ENCODE measurements around the gene NPNT.
"Not testable (repeated sequence)": the region's sequence is repeated elsewhere in the genome, so short reads cannot be mapped to it uniquely, and the experiment has no call there.

Gene NPNT, protein sequence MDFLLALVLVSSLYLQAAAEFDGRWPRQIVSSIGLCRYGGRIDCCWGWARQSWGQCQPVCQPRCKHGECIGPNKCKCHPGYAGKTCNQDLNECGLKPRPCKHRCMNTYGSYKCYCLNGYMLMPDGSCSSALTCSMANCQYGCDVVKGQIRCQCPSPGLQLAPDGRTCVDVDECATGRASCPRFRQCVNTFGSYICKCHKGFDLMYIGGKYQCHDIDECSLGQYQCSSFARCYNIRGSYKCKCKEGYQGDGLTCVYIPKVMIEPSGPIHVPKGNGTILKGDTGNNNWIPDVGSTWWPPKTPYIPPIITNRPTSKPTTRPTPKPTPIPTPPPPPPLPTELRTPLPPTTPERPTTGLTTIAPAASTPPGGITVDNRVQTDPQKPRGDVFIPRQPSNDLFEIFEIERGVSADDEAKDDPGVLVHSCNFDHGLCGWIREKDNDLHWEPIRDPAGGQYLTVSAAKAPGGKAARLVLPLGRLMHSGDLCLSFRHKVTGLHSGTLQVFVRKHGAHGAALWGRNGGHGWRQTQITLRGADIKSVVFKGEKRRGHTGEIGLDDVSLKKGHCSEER

DNA sequence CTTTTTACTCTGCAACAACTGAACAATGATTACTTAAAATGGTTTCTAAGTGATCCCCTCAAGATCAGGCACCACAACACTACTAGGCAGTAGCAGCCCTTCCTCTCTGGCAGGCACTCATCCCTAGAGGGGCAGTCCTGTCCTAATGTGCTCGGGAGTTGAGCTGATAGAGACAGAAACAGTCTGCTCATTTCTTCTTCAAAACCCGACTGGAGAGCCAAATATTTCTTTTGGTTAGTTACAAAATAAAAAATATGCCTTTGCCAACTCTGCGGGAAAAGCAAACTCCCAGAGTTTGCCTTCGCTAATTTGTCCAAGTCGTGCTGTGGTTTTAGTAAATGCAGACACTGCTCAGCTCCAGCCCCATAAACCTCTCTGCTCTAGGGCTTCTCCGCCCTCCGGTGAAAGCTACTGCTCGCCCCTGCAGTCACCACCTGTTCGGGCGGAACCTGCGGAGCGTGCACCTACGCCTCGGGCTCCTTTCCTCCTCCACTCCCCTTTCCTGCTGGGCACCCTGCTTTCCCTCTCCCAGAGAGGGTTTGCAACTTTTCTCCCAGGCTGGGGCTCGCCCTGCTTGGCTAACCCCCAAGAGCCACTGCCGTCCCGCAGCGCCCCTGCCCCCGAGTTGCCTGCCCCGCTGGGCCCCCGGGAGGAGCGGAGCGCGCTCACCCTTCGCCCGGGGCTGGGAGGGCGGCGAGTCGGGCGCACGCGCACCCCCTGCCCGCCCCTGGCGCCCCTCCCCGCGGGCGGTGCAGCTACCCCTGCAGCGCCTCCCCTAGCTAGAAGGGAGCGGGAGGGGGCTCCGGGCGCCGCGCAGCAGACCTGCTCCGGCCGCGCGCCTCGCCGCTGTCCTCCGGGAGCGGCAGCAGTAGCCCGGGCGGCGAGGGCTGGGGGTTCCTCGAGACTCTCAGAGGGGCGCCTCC is at the start of gene NPNT:
TSS of gene NPNT (plus strand) at position 812 of the 923 bp plus-strand sequence. CDS start 182 bp downstream, outside the sequence.
- no peak for FAIRE-seq

DNA sequence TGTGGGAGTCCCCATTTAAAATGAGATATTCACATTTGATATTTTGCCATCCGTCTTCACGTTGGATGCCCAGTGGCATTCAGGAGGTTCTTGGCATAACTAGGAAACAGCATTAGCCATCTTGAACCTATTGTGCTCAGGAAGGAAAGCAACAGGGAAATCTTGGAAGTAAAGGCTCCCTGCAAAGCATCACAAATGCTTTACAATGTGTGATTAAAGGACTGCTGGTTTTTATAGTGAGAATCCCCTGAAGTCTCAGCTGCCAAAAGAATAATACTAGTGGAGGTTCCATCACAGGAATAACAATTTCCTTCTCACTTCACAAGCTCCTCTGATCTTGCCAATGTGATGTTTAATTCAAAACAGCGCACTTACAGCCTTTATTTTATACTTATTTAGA is 49.7 kb upstream of the NPNT start:
- no peak for FAIRE-seq

DNA sequence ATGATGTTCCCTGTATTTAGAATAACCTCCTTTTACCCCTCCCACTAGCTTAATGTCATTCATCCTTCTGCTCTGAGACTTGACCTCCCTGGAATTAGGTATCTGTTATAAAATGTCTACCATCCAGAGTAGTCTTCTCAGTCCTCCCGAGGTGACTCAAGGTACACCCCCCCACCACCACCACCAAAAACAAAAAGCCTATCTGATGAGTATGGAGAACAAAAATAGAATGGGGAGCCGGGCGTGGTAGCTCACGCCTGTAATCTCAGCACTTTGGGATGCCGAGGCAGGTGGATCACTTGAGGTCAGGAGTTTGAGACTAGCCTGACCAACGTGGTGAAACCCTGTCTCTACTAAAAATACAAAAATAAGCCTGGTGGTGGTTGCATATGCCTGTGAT is 46.9 kb upstream of the NPNT start:
- not testable (repeated sequence) for FAIRE-seq

DNA sequence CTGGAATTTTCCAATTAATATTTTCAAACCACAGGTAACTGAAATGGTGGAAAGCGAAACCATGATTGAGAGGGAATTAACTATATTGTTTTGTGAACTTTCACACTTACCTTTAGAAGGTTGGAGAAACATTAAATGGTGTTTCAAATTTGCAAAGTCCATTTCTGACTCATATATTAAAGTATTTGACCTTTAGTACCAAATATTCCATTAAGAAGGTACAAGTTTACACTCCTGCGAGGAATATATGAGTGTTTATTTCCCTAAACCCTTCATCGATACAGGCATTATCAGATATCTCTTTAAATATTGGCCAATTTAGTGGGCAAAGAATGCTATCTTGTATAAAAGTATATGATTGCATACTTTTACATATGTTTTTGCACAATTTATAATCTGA is 44.1 kb upstream of the NPNT start:
- FAIRE-seq, result no peak

DNA sequence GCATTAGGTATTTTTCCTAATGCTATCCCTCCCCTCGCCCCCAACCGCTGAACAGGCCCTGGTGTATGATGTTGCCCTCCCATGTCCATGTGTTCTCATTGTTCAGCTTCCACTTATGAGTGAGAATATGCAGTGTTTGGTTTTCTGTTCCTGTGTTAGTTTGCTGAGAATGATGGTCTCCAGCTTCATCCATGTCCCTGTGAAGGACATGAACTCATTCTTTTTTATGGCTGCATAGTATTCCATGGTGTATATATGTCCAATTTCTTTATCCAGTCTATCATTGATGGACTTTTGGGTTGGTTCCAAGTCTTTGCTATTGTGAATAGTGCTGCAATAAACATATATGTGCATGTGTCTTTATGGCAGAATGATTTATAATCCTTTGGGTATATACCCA is 43.0 kb upstream of the NPNT start:
- FAIRE-seq, result not testable (repeated sequence)

DNA sequence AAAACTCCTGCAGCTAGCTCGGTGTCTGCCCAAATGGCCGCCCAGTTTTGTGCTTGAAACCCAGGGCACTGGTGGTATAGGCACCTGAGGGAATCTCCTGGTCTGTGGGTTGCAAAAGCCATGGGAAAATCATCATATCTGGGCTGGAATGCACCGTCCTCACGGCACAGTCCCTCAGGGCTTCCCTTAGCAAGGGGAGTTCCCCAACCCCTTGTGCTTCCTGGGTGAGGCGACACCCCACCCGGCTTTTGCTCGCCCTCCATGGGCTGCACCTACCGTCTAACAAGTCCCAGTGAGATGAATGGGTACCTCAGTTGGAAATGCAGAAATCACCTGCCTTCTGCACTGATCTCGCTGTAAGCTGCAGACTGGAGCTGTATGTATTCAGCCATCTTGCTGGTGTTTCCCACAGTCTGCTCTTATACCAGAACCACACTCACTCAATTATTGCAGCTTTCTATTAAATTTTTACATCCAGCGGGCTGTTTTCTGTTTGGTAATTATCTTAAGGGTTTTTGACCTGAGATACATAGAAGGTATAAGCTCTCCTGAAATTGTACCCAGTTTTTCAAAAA is 36.7 kb upstream of the NPNT start:
- FAIRE-seq, result no peak

DNA sequence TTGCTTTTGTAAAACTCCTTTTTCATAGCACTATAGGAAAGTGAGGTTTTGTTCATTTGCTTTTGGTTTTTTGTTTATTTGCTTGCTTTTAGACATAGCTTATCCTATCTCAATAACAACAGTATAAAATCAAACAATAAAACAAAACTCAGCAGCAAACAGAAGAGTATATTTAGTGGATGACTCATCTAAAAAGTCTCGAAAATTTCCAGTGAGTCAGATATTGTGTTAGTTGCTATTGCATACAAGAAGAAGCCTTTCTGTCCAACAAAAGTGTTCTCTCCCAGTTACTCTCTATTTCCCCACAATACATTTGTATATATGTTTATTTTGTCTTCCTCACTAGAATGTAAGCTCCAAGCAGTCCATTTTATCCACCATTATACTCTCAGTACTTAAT is 36.0 kb upstream of the NPNT start:
- FAIRE-seq, result no peak

DNA sequence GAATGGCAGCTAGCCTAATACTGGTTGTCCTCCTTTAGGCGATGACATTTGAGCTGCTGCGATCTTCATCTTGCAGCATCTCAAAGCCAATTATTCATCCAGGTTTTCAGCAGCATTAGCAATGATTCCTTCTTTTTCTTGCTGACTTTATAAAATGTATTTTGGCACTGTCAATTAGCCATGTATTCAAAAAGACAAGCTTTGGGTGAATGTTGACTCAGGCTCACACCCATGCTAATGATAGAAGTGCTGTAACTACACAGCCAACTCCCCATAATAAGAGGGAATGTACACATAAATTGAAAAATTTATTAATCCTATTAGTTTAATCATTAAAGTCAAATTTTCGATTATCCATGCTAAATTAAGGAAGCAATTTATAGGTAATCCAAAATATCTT is 24.3 kb upstream of the NPNT start:
- FAIRE-seq, result no peak

DNA sequence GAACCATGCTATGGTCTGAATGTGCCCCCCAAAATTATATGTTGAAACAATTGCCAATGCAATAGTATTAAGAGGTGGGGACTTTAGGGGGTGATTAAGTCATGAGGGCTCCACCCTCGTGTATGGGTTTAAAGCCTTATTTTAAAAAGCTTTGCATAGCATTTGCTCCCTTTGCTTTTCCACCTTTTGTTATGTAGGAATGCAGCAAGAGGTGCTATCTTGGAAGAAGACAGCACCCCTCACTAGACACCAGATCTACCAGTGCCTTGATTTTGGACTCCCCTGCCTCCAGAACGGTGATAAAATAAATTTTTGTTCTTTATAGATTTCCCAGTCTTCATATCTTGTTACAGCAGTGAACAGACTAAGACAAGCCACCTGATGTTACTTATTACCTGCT is 23.3 kb upstream of the NPNT start:
- no peak for FAIRE-seq

DNA sequence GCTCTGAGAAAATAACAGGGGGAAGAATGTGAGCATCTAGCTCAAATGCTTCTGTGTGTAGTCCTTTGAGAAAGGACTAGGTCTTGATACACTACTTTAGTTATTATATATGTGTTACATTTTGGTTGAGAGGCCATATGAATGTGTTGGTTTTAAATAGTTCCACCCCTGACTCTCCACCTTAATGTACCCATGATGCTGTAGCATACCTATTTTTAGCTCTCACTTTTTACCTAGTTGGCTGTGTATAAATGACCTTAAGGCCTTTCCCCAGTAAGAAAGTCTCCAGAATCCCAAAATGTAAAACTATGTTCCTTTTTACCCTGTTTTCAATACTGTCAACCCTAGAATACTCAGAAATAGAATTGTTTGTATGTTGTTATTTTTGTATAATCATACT is 20.0 kb upstream of the NPNT start:
- no peak for FAIRE-seq

DNA sequence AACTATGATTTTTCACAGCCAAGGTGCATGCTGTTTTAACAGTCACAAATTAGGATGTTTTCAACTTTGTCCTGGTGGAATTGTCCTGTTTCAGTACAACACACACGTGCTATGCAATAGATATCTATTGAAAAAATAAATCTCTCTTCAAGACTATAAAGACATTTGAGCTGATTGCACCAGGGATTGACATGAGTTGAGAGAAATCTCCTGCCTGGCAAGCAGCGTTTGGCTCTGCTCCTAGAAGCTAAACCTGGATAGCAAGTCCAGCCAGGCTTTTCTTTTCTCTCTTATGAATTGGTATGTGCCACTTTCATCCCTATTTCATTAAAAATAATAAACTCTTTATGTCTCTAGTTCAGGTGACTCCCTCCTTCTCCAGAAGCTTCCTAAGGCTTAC is 16.6 kb upstream of the NPNT start:
- FAIRE-seq, result no peak

DNA sequence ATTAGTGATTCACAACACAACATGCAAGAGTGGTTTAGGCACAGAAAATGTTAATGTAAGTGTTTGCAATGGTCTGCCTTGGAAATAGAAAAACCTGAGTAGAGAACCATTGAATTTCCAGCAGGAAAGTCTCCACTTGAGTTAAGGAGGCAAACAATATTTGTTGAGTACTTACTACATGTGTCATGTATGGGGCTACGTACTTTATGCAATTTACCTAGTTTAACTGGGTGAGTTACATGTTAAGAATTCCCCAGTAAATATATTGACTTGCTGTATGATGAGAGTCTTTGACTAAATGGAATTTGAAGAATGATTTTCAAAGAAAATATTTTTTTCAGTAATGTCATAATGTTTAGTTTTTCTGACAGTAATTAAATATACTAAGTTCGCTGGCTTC is 7.8 kb upstream of the NPNT start:
- no peak for FAIRE-seq

DNA sequence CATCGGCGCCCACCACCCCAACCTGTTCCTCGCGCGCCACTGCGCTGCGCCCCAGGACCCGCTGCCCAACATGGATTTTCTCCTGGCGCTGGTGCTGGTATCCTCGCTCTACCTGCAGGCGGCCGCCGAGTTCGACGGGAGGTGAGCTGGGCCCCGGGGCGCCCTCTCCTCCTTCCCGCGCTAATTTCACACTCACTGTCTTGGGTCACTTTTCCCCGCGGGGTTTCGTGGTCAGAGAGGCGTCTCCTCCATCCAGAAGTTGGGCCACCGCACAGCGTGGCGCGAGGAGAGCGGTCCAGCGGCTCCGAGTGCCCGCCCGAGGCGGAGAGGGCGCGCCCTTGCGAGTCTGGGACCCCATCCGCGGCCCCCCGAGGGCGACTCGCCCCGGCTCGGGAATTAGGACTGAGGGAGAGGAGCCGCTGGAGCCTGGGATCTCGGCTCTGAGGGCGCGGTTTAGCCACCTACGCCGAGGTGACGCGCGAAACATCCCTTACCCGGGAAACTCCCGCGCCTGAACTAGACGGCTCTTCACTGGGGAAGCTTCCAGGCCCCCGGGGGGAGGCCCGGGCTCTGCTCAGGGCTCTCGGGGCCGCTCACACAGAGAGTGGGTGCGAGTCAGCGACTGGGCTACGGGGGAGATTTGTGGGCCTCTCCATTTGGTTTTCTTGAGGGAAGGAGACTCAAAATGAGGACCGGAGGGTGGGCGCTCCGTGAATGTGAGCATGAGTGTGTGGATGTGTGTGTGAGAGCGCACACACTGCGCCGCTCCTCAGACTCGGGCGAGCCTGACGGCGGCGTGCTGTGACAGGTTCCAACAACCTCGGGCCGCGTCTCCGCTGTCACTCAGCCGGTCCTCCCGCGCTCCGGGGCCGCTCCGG is 551 bp downstream of the NPNT start:
- FAIRE-seq, result no peak

DNA sequence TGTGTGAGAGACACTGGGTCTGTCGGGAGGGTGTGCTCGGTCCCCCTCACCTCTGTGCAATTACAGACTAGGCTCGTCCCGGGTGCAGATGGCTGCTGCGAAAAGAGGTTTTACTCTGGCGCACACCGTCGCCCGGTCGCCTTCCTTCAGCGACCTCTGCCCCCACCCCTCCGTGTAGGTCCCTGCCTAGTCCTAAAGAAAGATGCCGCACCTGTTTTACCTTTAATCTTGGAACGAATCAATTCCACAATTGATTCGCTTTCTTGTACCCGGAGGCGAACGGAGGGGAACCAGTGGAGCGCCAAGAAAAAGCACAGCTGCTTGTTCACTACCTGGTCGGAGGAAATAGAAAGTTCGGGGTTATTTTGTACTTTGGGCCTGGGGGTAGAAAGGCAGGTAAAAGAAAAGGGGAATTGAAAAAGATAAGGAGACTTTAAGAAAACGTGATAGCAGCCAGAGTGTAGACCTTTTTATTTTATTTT is 1.2 kb downstream of the NPNT start:
- no peak for FAIRE-seq

DNA sequence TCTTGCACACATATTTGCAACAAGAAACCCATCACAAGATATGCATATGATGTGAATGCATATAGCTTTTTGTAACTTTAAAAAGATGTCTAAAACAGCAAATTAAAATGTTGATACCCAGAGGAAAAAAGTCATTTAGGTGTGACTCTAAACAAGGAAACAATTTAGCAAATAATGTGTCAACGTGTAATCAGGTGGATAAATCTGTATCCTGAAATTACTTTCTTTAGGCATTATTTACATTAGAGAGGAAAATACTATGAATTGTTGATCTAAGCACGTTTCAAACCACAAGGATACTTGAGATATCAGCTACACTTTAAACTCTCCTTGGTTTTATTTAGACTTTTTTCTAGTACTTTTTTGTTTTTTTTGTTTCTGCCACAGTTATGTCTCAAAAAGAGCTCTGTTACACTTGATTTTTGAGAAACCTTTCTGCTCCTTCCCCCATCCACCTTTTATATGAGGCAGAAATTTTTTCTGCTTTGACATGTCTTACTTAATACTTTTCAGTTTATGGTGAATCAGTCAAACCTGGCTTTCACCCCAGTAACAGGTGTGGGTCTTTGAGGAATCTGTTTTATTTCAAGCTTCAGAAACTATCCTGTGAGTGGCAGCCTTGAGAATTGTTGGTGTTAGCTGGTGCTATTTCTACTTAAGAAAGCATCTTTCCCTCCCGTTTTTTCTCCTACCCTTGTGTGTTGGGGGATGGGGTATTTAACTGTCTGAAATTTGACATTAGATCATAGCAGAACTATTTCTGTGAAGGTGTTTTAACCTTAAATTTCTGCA is 1.9 kb downstream of the NPNT start:
- FAIRE-seq, result no peak

DNA sequence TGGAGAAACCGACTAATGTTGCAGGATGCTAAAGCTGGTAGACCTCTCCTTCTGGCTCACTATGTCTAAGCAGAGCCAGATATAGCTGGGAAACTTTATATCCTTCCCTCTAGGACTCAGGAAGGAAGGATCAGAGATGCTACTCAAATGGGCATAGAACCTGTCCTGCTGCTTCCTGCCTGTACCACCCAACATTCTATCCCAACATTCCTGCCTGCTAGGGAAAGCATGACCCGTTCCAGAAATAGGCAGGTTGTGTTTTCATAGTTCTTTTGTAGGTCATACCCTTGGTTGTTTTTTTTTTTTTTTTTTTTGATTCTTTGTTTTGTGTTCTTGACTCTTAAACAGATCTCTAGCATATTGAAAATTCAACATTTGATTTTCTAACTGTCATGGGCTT is 5.3 kb downstream of the NPNT start:
- FAIRE-seq, result no peak

DNA sequence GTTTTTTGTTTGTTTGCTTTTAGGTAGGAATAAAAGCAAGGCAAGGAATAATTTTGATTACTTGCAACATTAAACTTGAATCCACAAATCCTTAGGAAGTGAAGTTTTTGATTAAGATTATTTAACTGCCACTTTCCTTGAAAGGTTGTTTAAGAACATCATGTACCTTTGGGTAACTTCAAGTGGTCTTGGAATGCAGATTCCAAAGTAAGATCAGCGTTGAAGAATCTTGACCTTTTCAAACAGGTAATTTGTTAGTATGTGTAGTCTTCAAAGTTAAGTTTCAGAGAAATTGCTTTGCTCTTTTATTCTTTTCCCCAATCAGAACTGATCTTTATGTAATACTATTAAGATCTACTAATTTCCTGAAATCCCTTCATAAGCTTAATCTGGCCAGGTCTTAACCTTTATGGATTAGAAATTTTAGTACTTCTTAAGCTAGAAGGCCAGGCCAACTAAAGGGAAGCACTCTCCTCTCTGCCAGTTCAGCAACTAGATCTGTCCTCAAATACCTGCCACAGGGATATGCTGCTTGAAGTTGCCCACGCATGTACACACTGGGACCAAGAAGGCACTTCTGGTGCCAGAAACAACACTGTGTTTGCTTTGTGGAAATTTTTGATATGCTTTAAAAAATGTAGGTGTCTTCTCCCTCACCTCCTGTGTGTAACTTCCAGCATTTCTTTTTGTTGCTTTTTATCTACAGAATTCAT is 7.4 kb downstream of the NPNT start:
- no peak for FAIRE-seq

DNA sequence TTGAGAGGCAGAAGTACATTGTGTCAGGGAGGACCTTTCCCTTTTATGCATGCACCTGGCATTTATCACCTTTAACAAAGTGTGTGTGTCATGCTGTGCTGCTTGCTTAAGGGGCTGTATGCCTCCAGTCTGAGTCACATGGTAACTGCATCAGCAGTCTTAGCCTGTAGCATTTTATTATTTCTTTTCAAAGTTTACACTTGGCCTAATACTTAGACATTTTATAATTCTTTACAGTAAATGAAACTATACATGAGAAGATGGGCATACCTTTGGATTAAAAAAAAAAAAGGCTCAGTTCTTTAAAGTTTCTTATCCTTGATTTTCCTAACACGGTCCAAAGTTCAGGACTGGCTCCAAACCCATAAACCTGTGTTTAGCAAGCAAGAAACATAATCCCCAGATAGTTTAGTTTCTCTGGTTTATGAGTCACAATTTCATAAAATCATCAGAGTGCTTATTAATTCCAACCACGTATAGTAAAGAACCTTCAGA is 14.6 kb downstream of the NPNT start:
- FAIRE-seq, result no peak

DNA sequence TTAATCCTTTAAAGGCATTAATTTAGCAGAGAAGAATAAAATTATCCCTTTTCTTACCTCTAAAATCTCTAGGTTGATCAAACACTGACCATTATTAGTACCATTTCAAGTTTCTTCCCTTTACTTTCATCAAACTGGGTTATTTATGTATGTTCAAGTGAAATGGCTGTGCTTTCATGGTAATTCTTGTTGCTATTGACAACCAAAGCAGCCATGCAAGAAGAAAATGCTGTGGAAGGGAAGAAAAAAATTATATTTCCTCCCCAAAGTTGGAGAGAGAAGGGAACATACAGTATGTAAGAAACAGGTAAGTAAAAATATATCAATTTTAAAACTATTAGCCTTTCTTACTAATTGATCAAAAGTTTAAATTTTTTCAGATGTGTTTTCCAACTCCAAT is 16.2 kb downstream of the NPNT start:
- FAIRE-seq, result no peak

DNA sequence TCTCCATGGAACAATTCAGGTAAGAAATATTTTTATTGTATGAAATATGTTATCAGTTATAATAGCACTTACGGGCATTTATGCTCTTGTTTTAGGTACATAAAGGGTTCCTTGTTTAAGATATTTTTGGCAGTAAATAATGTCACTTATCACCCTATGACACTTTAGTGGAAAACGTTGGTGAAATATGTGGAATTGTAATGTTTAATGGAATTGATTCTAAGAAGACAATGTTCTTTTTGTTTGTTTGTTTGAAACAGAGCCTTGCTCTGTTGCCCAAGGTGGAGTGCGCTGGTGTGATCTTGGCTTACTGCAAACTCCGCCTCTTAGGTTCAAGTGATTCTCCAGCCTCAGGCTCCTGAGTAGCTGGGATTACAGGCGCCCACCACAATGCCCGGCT is 17.4 kb downstream of the NPNT start:
- FAIRE-seq, result no peak

Measured in endometrium (tissue), 2 donors.